Left lung (tissue), 10 donors: ENCODE measurements around the gene C1orf50. TPM values are rescaled to one million over a fixed set of nuclear protein-coding genes. Genes with fewer than 3 reads are reported as not detected.

Source experiments
- ATAC-seq: fragments of 200-7000 bp; cut with Tn5 transposase; one replicate; pipeline ENCODE4 v1.9.1; 2020; ENCODE audit warnings: moderate library complexity
- DNase-seq, 4 donors: peaks; one replicate each; pipeline ENCODE4 v3.0.0-alpha.2; 2013 to 2020
- H3K27ac ChIP-seq, 2 donors: fragments of 200-600 bp; sonication (generic) in 1 of 2; one replicate each; pipeline versions ENCODE4 v1.5.0 to v1.8.0; 2020 to 2021
- H3K27me3 ChIP-seq, 2 donors: fragments of 200-600 bp; sonication (generic) in 1 of 2; one replicate each; pipeline versions ENCODE4 v1.5.0 to v1.8.0; 2020 to 2021
- H3K36me3 ChIP-seq, 2 donors: fragments of 200-600 bp; sonication (generic) in 1 of 2; one replicate each; pipeline versions ENCODE4 v1.5.0 to v1.8.0; 2020 to 2021
- H3K4me1 ChIP-seq, 2 donors: fragments of 200-600 bp; one replicate each; pipeline ENCODE4 v1.8.0; 2021
- H3K4me3 ChIP-seq, 2 donors: fragments of 200-600 bp; sonication (generic) in 1 of 2; one replicate each; pipeline versions ENCODE4 v1.5.0 to v1.8.0; 2020 to 2021; ENCODE audit warnings: mild to moderate bottlenecking in 1 of 2
- H3K9me3 ChIP-seq, 2 donors: fragments of 200-600 bp; sonication (generic) in 1 of 2; one replicate each; pipeline versions ENCODE4 v1.5.0 to v1.8.0; 2020 to 2021
- CTCF ChIP-seq, 2 donors: fragments of 200-600 bp; sonication (generic) in 1 of 2; IDR thresholded peaks; one replicate each; pipeline versions ENCODE4 v1.5.0 to v1.8.0; 2021; ENCODE audit warnings: antibody characterized with exemption in 2 of 2
- intact Hi-C, 2 donors: fragments of 100-400 bp; cut with DNase I; formaldehyde crosslinking; loops; one replicate each; pipeline versions ENCODE4 v1.11.2 to v1.14.2; 2022
- polyA plus RNA-seq, 6 donors: library from polyadenylated mRNA; unstranded; fragments of 120-200 nt; gene quantifications; one replicate each; pipeline ENCODE4 v1.2.1, GENCODE V29; 2013; ENCODE audit not compliant: insufficient read length in 6 of 6
- total RNA-seq, 2 donors: library from RNA; stranded (reverse); fragmentation: NEBNext Ultra II Directional; extraction: Animal tissue kit (Norgen Biotek cat#: 25700); gene quantifications; one replicate each; pipeline ENCODE4 v1.2.1, GENCODE V29; 2021
- donor health status: DM: no; HTN: yes; CAD: no.
- donor health status: DM: no; HTN: no; CAD: no.

Gene C1orf50
- total and polyA plus RNA-seq, 8 donors = 4.3 to 15.0 (median 11.9) TPM

GRCh38 chr1:42797414-42797813 lies 30.4 kb downstream of the C1orf50 start:
- Histone ChIP-seq H3K36me3 (no peaks in the 10 kb centered on the region), H3K4me1 (no peaks in the 10 kb centered on the region), H3K4me3 (no peak overlapping the region), H3K9me3 (no peaks in the 10 kb centered on the region), H3K27ac (no peak overlapping the region), H3K27me3 (no peaks in the 10 kb centered on the region)
- DNase-seq = no peak
- TF ChIP-seq CTCF (IDR thresholded peaks at IDR 0.05) = no peak
- intact Hi-C loops = no loop called here
- no peak for ATAC-seq

- no peaks in the 10 kb centered on the region for H3K9me3 ChIP-seq
- H3K4me3 ChIP-seq = no peak overlapping the region
- no peak for TF ChIP-seq CTCF (IDR thresholded peaks at IDR 0.05)
- intact Hi-C loops = no loop called here
- H3K27me3 ChIP-seq = no peaks in the 10 kb centered on the region
- H3K27ac ChIP-seq = no peak overlapping the region
- DNase-seq (no peak), ATAC-seq (no peak)
- no peaks in the 10 kb centered on the region for H3K4me1 ChIP-seq
- no peaks in the 10 kb centered on the region for H3K36me3 ChIP-seq
Observed at GRCh38 chr1:42797979-42798378, 30.9 kb downstream of the C1orf50 start.

GRCh38 chr1:42801832-42802473 lies 34.9 kb downstream of the C1orf50 start:
- TF ChIP-seq CTCF (IDR thresholded peaks at IDR 0.05) = no peak
- H3K9me3 ChIP-seq = no peaks in the 10 kb centered on the region
- intact Hi-C loops = no loop called here
- no peak for DNase-seq
- H3K27me3 ChIP-seq = no peaks in the 10 kb centered on the region
- ATAC-seq = peak; percentile 25
- no peaks in the 10 kb centered on the region for H3K36me3 ChIP-seq
- H3K4me3 ChIP-seq = no peak overlapping the region
- H3K4me1 ChIP-seq = no peaks in the 10 kb centered on the region
- peak overlapping the region in 1 of 2 donors; percentile 26 for H3K27ac ChIP-seq

GRCh38 chr1:42806171-42806570 lies 39.1 kb downstream of the C1orf50 start:
- no peaks in the 10 kb centered on the region for H3K9me3 ChIP-seq
- H3K27ac ChIP-seq = no peak overlapping the region
- intact Hi-C loops = no loop called here
- ATAC-seq = no peak
- no peak overlapping the region for H3K4me3 ChIP-seq
- TF ChIP-seq CTCF (IDR thresholded peaks at IDR 0.05) = no peak
- peaks cover 0 to 4% of the 10 kb centered on the region in 2 donors for H3K36me3 ChIP-seq
- no peaks in the 10 kb centered on the region for H3K4me1 ChIP-seq
- DNase-seq = no peak
- no peaks in the 10 kb centered on the region for H3K27me3 ChIP-seq

GRCh38 chr1:42806593-42806992 lies 39.5 kb downstream of the C1orf50 start:
- no peak for TF ChIP-seq CTCF (IDR thresholded peaks at IDR 0.05)
- Histone ChIP-seq H3K4me1 (no peaks in the 10 kb centered on the region), H3K4me3 (no peak overlapping the region), H3K27me3 (no peaks in the 10 kb centered on the region), H3K36me3 (peaks cover 0 to 4% of the 10 kb centered on the region in 2 donors), H3K27ac (no peak overlapping the region), H3K9me3 (no peaks in the 10 kb centered on the region)
- ATAC-seq (no peak), DNase-seq (no peak)
- intact Hi-C loops = no loop called here
